K562 (cell line): Measurements from ENCODE around the gene BRPF1. TPM values are rescaled to one million over a fixed set of nuclear protein-coding genes. Genes with fewer than 3 reads are reported as not detected.

Experiments used
- ATAC-seq: fragments of 200-7000 bp; cut with Tn5 transposase; 3 replicates; pipeline ENCODE4 v1.9.1; 2020; ENCODE audit warnings: moderate library complexity
- BruUV-seq: library from RNA; stranded (reverse); fragments of 400-500 nt; replicated peaks from 2 replicates; lab custom pipeline; 2021; lab: Mats Ljungman, UMichigan
- CTCF ChIA-PET: fragments of 300-600 bp; formaldehyde crosslinking; extraction: SDS; loops from one replicate; lab custom pipeline; 2021; ENCODE audit warnings: low intra/inter-chr PET ratio; lab: Yijun Ruan, JAX
- POLR2A ChIA-PET: fragments of 300-600, 350-650 bp; sonication (Branson Sonifier 250); formaldehyde crosslinking; extraction: SDS; loops from one replicate; lab custom pipeline; 2021; ENCODE audit warnings: antibody characterized with exemption, inconsistent platforms; lab: Yijun Ruan, JAX
- DNase-seq, 4 experiments: peaks; one replicate each; pipeline versions ENCODE4 v3.0.0 to v3.0.0-alpha.2; 2011 to 2018; ENCODE audit warnings: low spot score in 3 of 4, mixed read lengths in 3 of 4; ENCODE audit errors: extremely low read depth in 1 of 4
- FAIRE-seq: peaks from 2 replicates; lab custom pipeline; 2011; peaks lifted over from hg19 to GRCh38; lab: Jason Lieb, UNC
- H2AFZ ChIP-seq: 2 replicates; pipeline ENCODE4 v1.6.0; 2011; ENCODE audit warnings: low read depth, low read length, control low read depth, inconsistent platforms
- H3K27ac ChIP-seq: fragments of 200-600 bp; 3 replicates; pipeline ENCODE4 v1.8.0; 2011; ENCODE audit warnings: low read depth, mild to moderate bottlenecking, control low read depth, inconsistent platforms, low read length, moderate library complexity, mixed read lengths; ENCODE audit errors: extremely low read depth
- H3K27me3 ChIP-seq, 2 experiments: fragments of 300-600 bp in 1 of 2; 2 replicates in 1 of 2; 3 replicates in 1 of 2; pipeline versions ENCODE4 v1.6.0 to v1.8.0; 2011; ENCODE audit warnings: inconsistent platforms in 2 of 2, low read length in 2 of 2, mild to moderate bottlenecking in 1 of 2, mixed read lengths in 1 of 2, moderate library complexity in 1 of 2; ENCODE audit not compliant: control insufficient read depth in 2 of 2, insufficient read depth in 2 of 2
- H3K36me3 ChIP-seq: fragments of 300-600 bp; 3 replicates; pipeline ENCODE4 v1.8.0; 2011; ENCODE audit warnings: mild to moderate bottlenecking, low read length, inconsistent platforms; ENCODE audit not compliant: control insufficient read depth, insufficient read depth
- H3K4me1 ChIP-seq, 2 experiments: fragments of 200-600 bp in 1 of 2; replicated peaks in 1 of 2; 2 replicates in 1 of 2; 3 replicates in 1 of 2; pipeline versions ENCODE4 v1.5.1 to v1.8.0; 2011; ENCODE audit warnings: inconsistent platforms in 2 of 2, low read length in 2 of 2, mild to moderate bottlenecking in 1 of 2, mixed read lengths in 1 of 2, moderate library complexity in 1 of 2; ENCODE audit not compliant: control insufficient read depth in 2 of 2, insufficient read depth in 2 of 2
- H3K4me2 ChIP-seq: 2 replicates; pipeline ENCODE4 v1.6.1; 2011; ENCODE audit warnings: low read length, control low read depth, inconsistent platforms, mixed read lengths; ENCODE audit not compliant: insufficient read depth
- H3K4me3 ChIP-seq: fragments of 200-600 bp; sonication (generic), shearing (Covaris generic); 2 replicates; pipeline ENCODE4 v1.5.1; 2016; ENCODE audit warnings: control low read depth, inconsistent platforms
- H3K79me2 ChIP-seq: fragments of 200-600 bp; 3 replicates; pipeline ENCODE4 v1.8.0; 2011; ENCODE audit warnings: low read length, inconsistent platforms; ENCODE audit not compliant: control insufficient read depth, insufficient read depth
- H3K9ac ChIP-seq, 2 experiments: 2 replicates each; pipeline versions ENCODE4 v1.6.0 to v1.6.1; 2011; ENCODE audit warnings: low read depth in 2 of 2, low read length in 2 of 2, control low read depth in 1 of 2, inconsistent platforms in 1 of 2, mild to moderate bottlenecking in 1 of 2, mixed read lengths in 1 of 2; ENCODE audit not compliant: insufficient read depth in 1 of 2
- H3K9me1 ChIP-seq: one replicate; pipeline ENCODE4 v1.6.0; 2011; ENCODE audit warnings: inconsistent platforms, mild to moderate bottlenecking, low read length, moderate library complexity; ENCODE audit not compliant: control insufficient read depth, insufficient read depth
- H3K9me3 ChIP-seq: replicated peaks from 2 replicates; pipeline ENCODE4 v1.5.1; 2011; ENCODE audit warnings: low read depth, low read length, inconsistent platforms; ENCODE audit not compliant: control insufficient read depth, insufficient read depth
- H4K20me1 ChIP-seq: replicated peaks from 2 replicates; pipeline ENCODE4 v1.6.1; 2011; ENCODE audit warnings: low read length, inconsistent platforms, mixed read lengths; ENCODE audit not compliant: control insufficient read depth, insufficient read depth
- ADNP ChIP-seq: fragments of 200-800 bp; sonication (Bioruptor generic); IDR thresholded peaks from 2 replicates; pipeline ENCODE4 v1.6.1; 2016; ENCODE audit warnings: missing genetic modification characterization, missing compliant biosample characterization
- BRF1 ChIP-seq: IDR thresholded peaks from 3 replicates; pipeline ENCODE4 v1.6.1; 2011; ENCODE audit warnings: borderline replicate concordance, mild to moderate bottlenecking; ENCODE audit not compliant: insufficient read length; ENCODE audit errors: extremely low read depth
- CHD4 ChIP-seq: fragments of 200-600 bp; sonication (generic); IDR thresholded peaks from 3 replicates; pipeline ENCODE4 v1.6.1; 2012; ENCODE audit warnings: low read depth, mild to moderate bottlenecking, mixed read lengths, low read length, inconsistent platforms; ENCODE audit not compliant: insufficient read depth, insufficient replicate concordance, poor library complexity, severe bottlenecking
- E2F1 ChIP-seq: sonication (generic); formaldehyde crosslinking; IDR thresholded peaks from 2 replicates; pipeline ENCODE4 v1.8.1; 2023; ENCODE audit warnings: mild to moderate bottlenecking, missing genetic modification reagents, moderate library complexity
- EP300 ChIP-seq: IDR thresholded peaks from 2 replicates; pipeline ENCODE4 v1.6.1; 2012; ENCODE audit warnings: low read length, improper control_type of control experiment
- ETV6 ChIP-seq, 3 experiments: fragments of 150-350 bp in 1 of 3; sonication (generic) in 1 of 3; formaldehyde crosslinking in 1 of 3; IDR thresholded peaks; 2 replicates each; pipeline versions ENCODE4 v1.6.1 to v1.8.0; 2014 to 2022; ENCODE audit warnings: borderline replicate concordance in 2 of 3, low read depth in 2 of 3, antibody characterized with exemption in 1 of 3, low read length in 1 of 3, mild to moderate bottlenecking in 1 of 3, missing genetic modification reagents in 1 of 3
- EWSR1 ChIP-seq: fragments of 450-650 bp; IDR thresholded peaks from 2 replicates; pipeline ENCODE4 v1.6.1; 2018; ENCODE audit warnings: borderline replicate concordance, mild to moderate bottlenecking, low read depth, moderate library complexity; ENCODE audit not compliant: partially characterized antibody
- HDAC6 ChIP-seq: IDR thresholded peaks from 2 replicates; pipeline ENCODE4 v1.6.1; 2012; ENCODE audit warnings: low read depth, mild to moderate bottlenecking, control low read depth, inconsistent platforms, low read length, moderate library complexity
- IRF1 ChIP-seq: sonication (generic); formaldehyde crosslinking; IDR thresholded peaks from 2 replicates; pipeline ENCODE4 v1.8.0; 2022; ENCODE audit warnings: missing genetic modification reagents, mild to moderate bottlenecking, borderline replicate concordance
- KLF10 ChIP-seq: fragments of 250-450 bp; sonication (Bioruptor Pico); IDR thresholded peaks from 2 replicates; pipeline ENCODE4 v1.6.1; 2021; ENCODE audit warnings: matching md5 sums
- NFATC3 ChIP-seq: fragments of 450-650 bp; IDR thresholded peaks from 2 replicates; pipeline ENCODE4 v1.6.1; 2017; ENCODE audit warnings: mild to moderate bottlenecking
- NR0B1 ChIP-seq: fragments of 450-650 bp; IDR thresholded peaks from one replicate; pipeline ENCODE4 v1.6.1; 2018; ENCODE audit warnings: mild to moderate bottlenecking, moderate library complexity; ENCODE audit not compliant: partially characterized antibody
- RAD21 ChIP-seq, 2 experiments: fragments of 250-450 bp in 1 of 2; fragments of 450-650 bp in 1 of 2; sonication (Bioruptor Pico) in 1 of 2; formaldehyde crosslinking in 1 of 2; IDR thresholded peaks in 1 of 2; conservative IDR thresholded peaks in 1 of 2; 2 replicates each; pipeline versions ENCODE4 v1.4.0 to v1.8.0; 2020 to 2022; ENCODE audit warnings: mild to moderate bottlenecking in 2 of 2, moderate library complexity in 1 of 2
- RBM34 ChIP-seq: fragments of 200-400 bp; formaldehyde crosslinking; IDR thresholded peaks from 2 replicates; pipeline ENCODE4 v1.6.1; 2018; ENCODE audit warnings: low read length, borderline replicate concordance; ENCODE audit not compliant: insufficient read depth
- TAF1 ChIP-seq: IDR thresholded peaks from 2 replicates; pipeline ENCODE4 v1.6.1; 2011; ENCODE audit warnings: mild to moderate bottlenecking, low read length, moderate library complexity; ENCODE audit not compliant: insufficient read depth, control insufficient read depth, severe bottlenecking; ENCODE audit errors: extremely low read depth
- TAF15 ChIP-seq: fragments of 200-400 bp; formaldehyde crosslinking; IDR thresholded peaks from 2 replicates; pipeline ENCODE4 v1.6.1; 2017; ENCODE audit warnings: mild to moderate bottlenecking, low read depth, low read length, moderate library complexity
- ZFP36 ChIP-seq: fragments of 150-350 bp; IDR thresholded peaks from 2 replicates; pipeline ENCODE4 v1.6.1; 2018; ENCODE audit warnings: low read length, low read depth; ENCODE audit not compliant: partially characterized antibody
- ZNF146 ChIP-seq: IDR thresholded peaks from one replicate; pipeline ENCODE4 v1.6.1; 2018; ENCODE audit warnings: missing compliant biosample characterization; ENCODE audit not compliant: unreplicated experiment
- ZNF165 ChIP-seq: fragments of 250-450 bp; sonication (Bioruptor Pico); IDR thresholded peaks from 2 replicates; pipeline ENCODE4 v1.4.0; 2020; ENCODE audit warnings: borderline replicate concordance
- WGBS: fragments of 100-300 bp; shearing (Covaris generic); methylation state at CpG from one replicate; pipeline ENCODE4 v1.1.6; 2016; ENCODE audit warnings: low coverage, mixed read lengths; ENCODE audit not compliant: insufficient coverage; ENCODE audit errors: missing lambda C conversion rate; 5-methylcytosine and 5-hydroxymethylcytosine counted together
- in situ Hi-C: fragments of 300-500 bp; cut with MboI; formaldehyde crosslinking; loops from 4 replicates; pipeline ENCODE4 v1.15.0; 2018; ENCODE audit warnings: inconsistent platforms, mixed read lengths
- intact Hi-C: fragments of 100-400 bp; cut with micrococcal nuclease; formaldehyde crosslinking; loops from 2 replicates; pipeline ENCODE4 v1.14.2; 2022
- polyA plus RNA-seq, 8 experiments: library from polyadenylated mRNA; depleted of rRNA in 4 of 8; stranded (reverse) in 5 of 8; unstranded in 3 of 8; fragments of >200 nt; fragmentation: Nextera tagmentation in 2 of 8; fragmentation: Illumina TruSeq in 1 of 8; extraction: Ambion mirVana in 2 of 8; extraction: Trizol in 1 of 8; gene quantifications; 2 replicates each; pipeline versions ENCODE4 v1.2.1 to v1.2.3, GENCODE V29; 2011 to 2014; ENCODE audit warnings: inconsistent platforms in 1 of 8, missing spikeins in 1 of 8
- total RNA-seq, 7 experiments: library from RNA; depleted of rRNA in 6 of 7; stranded (reverse); fragments of >200 nt in 6 of 7; fragmentation: Illumina TruSeq in 2 of 7; extraction: Trizol in 2 of 7; gene quantifications; 2 replicates each; pipeline versions ENCODE4 v1.2.1 to v1.2.3, GENCODE V29; 2011 to 2021; ENCODE audit warnings: low replicate concordance in 1 of 7

BRPF1 gene
- total and polyA plus RNA-seq, 9 of the 15 experiments (the other 6 are each of a cell fraction or from before 2014, with no cell fraction given), result 1.1 to 40.2 (median 23.5) TPM

- Histone ChIP-seq H3K4me1 (no peaks in the 10 kb centered on the region; a peak in 2 of 5 replicates), H3K79me2 (no peaks in the 10 kb centered on the region), H3K27ac (no peak overlapping the region), H3K4me3 (no peak overlapping the region), H4K20me1 (no peaks in the 10 kb centered on the region; the same call in 1 of the 2 replicates), H3K9me3 (no peaks in the 10 kb centered on the region), H2AFZ (no peak overlapping the region), H3K4me2 (no peak overlapping the region), H3K36me3 (peaks cover 94% of the 10 kb centered on the region; the same call in 2 of the 3 replicates), H3K27me3 (no peaks in the 10 kb centered on the region), H3K9me1 (no peaks in the 10 kb centered on the region), H3K9ac (no peak overlapping the region)
- intact Hi-C loops, result no loop called here
- 88% methylated on average over 6 of the region's 6 CpGs for WGBS
- FAIRE-seq (no peak), ATAC-seq (no peak), DNase-seq (no peak)
- in situ Hi-C loops, result no loop called here
- no peak for TF ChIP-seq TAF1
- no peak for TF ChIP-seq ZNF146
- no peak for TF ChIP-seq ADNP (tag)
- TF ChIP-seq RBM34, result no peak
- TF ChIP-seq IRF1 (CRISPR knock-in tag), result no peak
- TF ChIP-seq ZFP36, result no peak
- TF ChIP-seq RAD21 (CRISPR knock-in tag; conservative IDR thresholded peaks at IDR 0.05 in 1 of 2, IDR thresholded peaks at IDR 0.05 in 1 of 2), result no peak
- no peak for TF ChIP-seq KLF10
- no peak for TF ChIP-seq EP300
- no peak for TF ChIP-seq NFATC3
- TF ChIP-seq ZNF165 (CRISPR knock-in tag), result no peak
- no peak for TF ChIP-seq EWSR1
- TF ChIP-seq CHD4, result no peak
- no peak for TF ChIP-seq ETV6 (IDR thresholded peaks at IDR 0.05; ENCODE audit: borderline replicate concordance in 1 of 2, low read depth in 2 of 2, low read length in 1 of 2)
- no peak for TF ChIP-seq ETV6 (CRISPR knock-in tag; IDR thresholded peaks at IDR 0.05; ENCODE audit: borderline replicate concordance)
- TF ChIP-seq TAF15, result no peak
- no peak for TF ChIP-seq E2F1 (CRISPR knock-in tag)
- TF ChIP-seq HDAC6, result no peak
- no peak for TF ChIP-seq NR0B1
- TF ChIP-seq BRF1, result no peak
- BruUV-seq, result no TSS peak
- CTCF ChIA-PET, result no interaction called here
- POLR2A ChIA-PET, result interaction anchor here (0.7 kb wide), 1 partner anchor 9 kb away, joined by 5 read pairs; no protein-coding TSS in a partner anchor
Measured at GRCh38 chr3:9682096-9682495, 49.4 kb upstream of the BRPF1 start.
